GM12872 (cell line): ENCODE data around the gene SP100.

Experiments
- CTCF ChIP-seq: IDR thresholded peaks from 3 replicates; pipeline ENCODE4 v1.5.1; 2011; ENCODE audit warnings: low read depth, mild to moderate bottlenecking, low read length, moderate library complexity; ENCODE audit not compliant: insufficient read depth

The SP100 gene

GRCh38 chr2:230505162-230505561 lies 89.2 kb downstream of the SP100 start:
- TF ChIP-seq CTCF, result no peak

- no peak for TF ChIP-seq CTCF
Observed at GRCh38 chr2:230512955-230513748, 97.2 kb downstream of the SP100 start.

- no peak for TF ChIP-seq CTCF
Observed at GRCh38 chr2:230520061-230520874, 104.3 kb downstream of the SP100 start.

- TF ChIP-seq CTCF, result no peak
Observed at GRCh38 chr2:230520875-230521155, 104.8 kb downstream of the SP100 start.

GRCh38 chr2:230521386-230521785 lies 105.4 kb downstream of the SP100 start:
- no peak for TF ChIP-seq CTCF

- TF ChIP-seq CTCF, result no peak
Observed at GRCh38 chr2:230525682-230526081, 109.7 kb downstream of the SP100 start.

- TF ChIP-seq CTCF, result no peak
Observed at GRCh38 chr2:230537531-230537976, 121.6 kb downstream of the SP100 start.
